SIG-M5 treated with dmso at 0.1 percent for 504 hours (cell line): ENCODE data around the gene ZBTB40.

Source experiments
- DNase-seq: peaks from one replicate; lab custom pipeline; 2025; ENCODE audit not compliant: unreplicated experiment; lab: John Stamatoyannopoulos, UW

The ZBTB40 gene

DNA sequence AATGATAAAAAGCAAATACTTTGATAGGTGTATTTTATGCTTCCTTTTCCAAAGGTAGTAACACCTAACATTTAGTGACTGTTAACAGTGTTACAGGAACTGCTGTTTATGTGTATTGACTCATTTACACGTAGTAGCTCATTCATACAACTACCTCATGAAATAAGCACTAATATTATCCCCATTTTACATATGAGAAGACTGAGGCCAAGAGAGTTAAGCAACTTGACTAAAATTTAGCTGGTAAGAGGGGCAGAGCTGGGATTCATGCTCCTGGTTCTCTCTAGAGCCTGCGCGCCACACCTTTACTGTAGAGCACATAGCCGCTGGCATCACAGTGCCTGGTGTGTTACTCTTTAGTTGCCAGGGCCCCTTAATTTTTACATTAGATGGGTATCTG is 11.3 kb downstream of the ZBTB40 start:
- no peak for DNase-seq

DNA sequence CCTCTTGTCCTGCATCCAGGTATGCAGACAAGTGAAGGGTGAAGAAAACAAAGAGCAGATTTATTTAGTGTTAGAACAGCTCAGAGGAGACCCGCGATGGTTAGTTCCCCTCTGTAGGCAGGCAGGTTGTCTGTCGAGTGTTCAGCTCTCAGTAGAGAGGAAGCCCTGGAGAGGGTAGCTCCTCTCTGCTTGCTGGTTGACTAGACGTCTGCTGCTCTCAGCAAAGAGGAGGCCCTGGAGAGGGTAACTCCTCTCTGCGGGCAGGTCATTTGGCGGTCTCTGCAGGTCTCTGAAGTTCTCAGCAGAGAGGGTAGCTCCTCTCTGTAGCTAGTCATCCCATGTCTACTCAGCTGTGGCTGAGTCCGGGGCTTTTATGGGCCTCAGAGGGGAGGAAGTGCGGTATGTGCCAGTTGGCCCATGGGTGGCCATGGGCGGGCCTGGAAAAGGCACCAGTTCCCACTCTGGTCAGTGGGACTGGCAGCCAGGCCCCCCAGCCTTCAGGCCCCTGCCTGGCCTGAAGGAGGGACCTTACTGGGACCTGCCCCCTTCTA is 13.4 kb downstream of the ZBTB40 start:
- no peak for DNase-seq

DNA sequence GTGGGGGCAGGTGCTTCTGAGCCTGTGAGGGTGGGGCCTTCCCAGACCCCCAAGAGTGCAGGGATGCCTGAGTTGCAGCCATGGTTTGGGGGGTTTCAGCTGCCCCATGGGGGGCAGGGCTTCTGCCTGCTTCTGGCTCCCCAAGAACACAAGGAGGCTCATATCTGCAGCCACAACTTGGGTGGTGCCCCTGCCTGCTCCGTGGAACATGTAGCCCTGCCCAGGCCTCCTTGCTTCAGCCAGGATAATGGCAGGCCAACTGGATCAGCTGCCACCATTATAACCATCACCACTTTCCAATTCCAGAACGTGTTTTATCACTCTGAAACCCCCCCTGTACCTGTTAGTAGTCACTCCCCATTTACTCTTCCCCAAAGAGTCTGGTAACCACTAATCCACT is 14.0 kb downstream of the ZBTB40 start:
- no peak for DNase-seq

DNA sequence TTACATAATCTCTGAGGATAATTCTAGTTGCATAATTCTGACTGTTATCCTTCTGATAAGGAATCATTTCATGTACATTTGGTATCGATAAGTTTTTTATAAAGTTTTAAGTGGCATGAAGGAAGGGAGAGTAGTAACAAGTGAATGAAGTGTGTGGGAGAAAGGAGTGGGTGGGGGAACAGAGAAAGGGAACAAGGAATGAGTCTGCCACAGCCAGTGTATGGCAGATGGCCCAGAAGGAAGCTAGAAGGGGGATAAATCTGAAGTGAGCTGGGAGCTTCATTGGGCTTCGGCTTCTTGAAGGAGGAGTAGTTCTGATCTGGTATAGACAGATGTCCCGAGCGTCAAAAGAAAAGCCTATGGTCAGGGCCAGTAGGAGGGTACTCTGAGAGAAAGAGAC is 18.6 kb downstream of the ZBTB40 start:
- no peak for DNase-seq

DNA sequence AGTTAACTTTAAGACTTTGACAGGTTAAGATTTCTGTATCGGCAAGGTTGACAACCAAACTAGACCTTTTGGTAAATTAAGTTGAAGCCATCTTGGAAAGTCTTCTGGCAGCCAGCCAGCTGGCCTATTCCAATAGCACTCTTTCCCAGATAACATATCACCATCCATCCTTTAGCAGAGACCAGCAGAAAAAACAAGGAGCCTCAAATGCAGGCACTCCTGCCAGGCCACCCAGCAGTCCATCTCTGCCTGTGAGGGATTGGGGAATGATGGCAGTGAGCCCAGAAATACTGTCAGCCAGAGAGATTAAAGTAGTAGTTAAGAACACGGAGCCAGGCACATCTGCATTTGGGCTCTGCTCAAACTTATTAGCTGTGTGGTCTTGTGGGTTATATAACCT is 19.4 kb downstream of the ZBTB40 start:
- no peak for DNase-seq

DNA sequence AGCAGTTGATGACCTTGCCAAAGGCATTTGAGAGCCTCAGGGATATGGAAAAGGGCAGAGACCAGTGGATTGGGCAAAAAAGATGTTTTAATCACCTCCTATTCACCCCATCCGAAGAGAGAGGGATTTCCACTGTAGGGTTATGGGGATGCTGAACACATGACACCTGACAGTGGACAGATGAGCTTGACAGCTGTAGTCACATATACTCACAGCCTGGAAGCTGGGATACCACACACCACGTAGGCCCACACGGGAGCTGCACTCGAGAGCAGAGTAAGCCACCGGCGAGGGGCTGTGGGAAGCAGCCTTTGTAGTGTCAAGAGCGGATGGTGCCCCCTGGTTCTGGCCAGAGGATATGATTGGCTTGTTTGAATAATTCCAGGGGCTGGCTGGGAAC is 20.0 kb downstream of the ZBTB40 start:
- no peak for DNase-seq

DNA sequence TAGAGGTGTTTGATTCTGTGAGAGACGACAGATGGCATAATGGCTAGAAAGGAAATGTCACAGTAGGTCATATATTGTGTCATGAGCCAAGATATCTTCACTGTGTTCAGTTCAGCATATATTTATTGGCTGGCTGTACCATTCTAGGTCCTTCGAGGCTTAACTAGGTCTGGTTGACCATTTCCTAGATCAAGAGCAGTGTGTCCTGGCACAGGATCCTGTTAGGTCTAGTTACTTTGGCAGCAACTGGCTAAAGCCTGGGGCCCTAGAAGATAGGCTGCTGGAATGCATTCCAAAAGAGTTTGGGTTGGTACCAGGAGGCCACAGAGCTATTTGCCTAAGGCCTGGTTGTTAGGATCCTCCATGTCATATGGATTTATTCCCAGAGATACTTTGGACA is 20.9 kb downstream of the ZBTB40 start:
- DNase-seq = no peak

DNA sequence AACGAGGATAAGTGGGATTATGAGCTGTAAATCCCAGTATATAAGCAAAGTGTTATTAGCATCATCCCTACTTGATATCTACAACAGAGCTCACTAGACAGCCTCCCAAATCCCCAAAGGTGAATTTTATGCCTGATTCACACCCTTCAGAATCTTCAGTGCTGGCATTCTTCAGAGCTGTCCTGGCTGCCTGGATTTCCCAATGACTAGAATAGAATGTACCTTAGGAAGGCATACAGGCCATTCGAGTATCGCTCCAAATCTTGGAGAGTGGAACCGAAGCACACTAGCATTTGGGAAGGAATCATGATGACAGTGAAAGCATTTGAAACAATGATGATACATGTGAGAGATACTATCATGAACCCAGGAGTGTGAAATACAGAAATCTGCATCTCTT is 22.3 kb downstream of the ZBTB40 start:
- no peak for DNase-seq

DNA sequence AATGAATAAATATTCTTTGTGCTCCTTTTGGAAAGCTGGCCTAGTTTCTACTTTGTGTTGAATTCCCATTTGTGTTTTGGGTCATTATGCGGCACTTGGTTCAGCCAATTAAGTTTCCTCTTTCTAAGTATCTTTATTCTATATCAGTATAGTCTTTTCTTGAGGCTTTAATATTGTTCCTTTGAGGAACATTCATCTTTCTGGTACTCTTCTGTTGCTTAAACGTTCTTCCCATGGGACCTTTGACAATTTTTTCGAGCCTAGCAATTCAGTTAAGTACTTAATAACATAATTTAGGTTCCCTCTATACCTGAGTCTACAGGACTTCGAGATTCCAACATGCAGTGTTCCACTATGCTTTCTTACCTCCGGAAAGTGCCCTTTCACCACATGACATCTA is 24.9 kb downstream of the ZBTB40 start:
- no peak for DNase-seq

DNA sequence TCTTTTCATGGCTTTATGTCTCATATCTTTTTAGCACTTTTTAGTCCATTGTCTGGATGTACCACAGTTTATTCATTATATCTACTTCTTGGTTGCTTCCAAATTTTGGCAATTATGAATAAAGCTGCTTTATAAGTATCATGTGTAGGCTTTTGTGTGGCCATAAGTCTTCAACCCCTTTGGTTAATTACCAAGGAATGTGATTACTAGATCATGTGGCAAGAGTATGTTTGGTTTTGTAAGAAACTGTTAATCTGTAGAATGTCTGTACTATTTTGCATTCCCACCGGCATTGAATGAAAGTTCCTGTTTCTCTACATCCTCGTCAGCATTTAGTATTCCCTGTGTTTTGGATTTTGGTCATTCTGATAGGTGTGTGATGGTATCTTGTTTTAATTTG is 31.5 kb downstream of the ZBTB40 start:
- DNase-seq = no peak

DNA sequence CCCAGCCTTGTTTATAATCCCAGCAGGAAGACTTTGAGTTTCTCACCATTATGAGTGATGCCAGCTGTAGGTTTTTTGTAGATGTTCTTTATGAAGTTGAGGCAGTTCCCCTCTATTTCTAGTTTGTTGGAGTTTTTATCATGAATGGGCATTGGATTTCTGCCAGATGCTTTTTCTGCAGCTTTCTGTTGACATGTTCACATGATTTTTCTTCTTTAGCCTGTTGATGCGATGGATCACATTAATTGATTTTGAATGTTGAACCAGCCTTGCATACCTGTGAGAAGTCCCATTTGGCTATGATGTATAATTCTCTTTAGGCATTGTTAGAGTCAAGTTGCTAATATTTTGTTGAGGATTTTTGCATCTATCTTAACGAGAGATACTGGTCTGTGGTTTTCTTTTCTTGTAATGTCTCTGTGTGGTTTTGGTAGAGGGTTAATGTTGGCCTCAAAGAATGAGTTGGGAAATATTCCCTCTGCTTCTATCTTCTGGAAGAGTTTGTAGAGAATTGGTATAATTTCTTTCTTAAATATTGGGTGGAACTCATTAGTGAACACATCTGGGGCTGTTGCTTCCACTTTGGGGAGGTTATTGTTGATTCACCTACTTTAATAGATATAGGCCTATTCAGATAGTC is 33.2 kb downstream of the ZBTB40 start:
- DNase-seq = peak; percentile 16

DNA sequence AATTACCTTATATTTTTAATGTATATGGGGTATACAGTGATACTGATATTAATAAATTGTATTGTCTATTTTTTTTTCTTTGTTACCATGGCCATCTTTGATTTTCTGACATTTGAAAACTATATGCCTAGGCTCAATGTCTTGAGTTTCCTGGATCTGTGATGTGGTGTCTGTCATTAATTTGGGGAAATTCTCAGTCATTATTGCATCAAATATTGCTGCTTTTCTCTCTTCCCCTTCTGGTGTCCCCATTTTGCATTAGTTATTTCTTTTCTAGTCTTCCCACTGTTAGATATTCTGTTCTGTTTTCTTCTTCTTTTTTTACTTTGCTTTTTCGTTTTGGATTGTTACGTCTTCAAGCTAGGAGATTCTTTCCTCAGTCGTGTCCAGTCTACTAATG is 33.8 kb downstream of the ZBTB40 start:
- no peak for DNase-seq

DNA sequence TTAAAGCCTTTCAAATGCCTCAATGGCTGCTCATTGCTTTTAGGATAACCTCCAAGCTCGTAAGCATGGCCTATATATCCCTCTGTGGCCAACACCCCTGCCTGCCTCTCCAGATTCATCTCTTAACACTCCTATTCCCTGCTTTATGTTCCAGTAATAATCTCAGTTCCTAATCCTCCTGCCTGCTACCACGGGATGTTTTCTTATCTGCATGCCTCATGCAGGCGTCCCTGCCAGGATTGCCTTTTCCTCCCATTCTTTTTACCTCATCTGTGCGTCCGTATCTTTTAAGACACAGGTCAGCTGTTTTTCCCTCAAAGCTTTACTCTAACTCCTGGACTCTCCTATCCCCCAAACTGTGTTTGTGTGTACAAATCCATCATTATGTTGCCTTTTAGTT is 36.1 kb downstream of the ZBTB40 start:
- no peak for DNase-seq

DNA sequence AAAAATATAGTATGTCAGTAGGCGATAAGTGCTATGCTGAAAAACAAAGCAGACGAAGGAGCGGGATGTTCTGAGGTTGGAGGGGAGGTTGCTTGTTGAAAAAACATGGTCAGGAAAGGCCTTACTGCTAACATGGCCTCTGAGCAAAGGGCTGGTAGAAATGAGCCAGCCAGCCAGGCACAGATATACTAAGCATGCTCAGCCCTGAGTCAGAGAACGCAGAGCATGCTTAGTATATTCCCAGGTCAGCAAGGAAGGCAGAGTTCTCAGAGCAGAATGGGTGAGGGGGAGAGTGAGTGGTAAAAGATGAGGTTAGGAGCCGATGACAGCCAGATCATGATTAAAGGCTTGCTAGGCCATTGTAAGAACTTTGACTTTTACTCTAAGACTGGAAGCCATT is 36.7 kb downstream of the ZBTB40 start:
- no peak for DNase-seq

DNA sequence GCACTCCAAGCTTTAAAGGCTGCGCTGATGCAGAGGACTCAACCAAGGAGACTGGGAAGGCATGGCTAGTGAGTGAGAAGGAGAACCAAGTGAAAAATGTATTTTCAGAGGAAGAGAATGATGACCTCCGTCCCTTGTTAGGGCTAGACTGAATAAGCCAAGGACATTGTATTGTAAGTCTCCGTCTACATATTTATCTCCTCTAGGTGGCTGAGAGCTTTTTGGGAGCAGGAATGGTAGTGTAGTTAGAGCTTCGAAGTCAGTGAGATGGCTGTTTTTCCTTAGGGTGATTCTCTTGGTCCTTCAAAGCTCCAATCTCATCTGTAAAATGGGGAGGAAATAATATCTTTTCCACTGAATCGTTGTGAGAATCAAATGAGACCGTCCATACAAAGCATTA is 37.6 kb downstream of the ZBTB40 start:
- no peak for DNase-seq

DNA sequence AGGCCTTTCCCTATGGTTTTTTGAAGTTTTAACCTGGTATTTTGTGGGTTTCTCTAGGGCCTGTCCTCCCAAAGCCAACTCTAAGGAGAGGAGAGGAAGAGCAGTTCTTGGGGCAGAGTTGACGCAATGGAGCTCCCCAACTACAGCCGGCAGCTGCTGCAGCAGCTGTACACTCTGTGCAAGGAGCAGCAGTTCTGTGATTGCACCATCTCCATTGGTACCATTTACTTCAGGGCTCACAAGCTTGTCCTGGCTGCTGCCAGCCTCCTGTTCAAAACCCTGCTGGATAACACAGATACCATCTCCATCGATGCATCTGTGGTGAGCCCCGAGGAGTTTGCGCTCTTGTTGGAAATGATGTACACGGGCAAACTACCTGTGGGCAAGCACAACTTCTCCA is 38.2 kb downstream of the ZBTB40 start:
- DNase-seq = peak; percentile 57

DNA sequence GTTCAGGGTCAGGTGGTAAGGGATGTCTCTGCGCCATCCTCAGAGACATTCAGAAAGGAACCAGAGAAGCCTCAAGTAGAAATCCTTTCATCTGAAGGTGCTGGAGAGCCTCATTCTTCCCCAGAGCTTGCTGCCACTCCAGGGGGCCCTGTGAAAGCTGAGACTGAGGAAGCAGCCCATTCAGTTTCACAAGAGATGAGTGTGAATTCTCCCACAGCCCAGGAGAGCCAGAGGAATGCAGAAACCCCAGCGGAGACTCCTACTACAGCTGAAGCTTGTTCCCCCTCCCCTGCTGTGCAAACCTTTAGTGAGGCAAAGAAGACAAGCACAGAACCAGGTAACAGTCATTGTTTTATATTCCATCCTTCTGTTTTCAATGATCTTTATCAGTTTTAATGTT is 38.7 kb downstream of the ZBTB40 start:
- DNase-seq = peak; percentile 31

DNA sequence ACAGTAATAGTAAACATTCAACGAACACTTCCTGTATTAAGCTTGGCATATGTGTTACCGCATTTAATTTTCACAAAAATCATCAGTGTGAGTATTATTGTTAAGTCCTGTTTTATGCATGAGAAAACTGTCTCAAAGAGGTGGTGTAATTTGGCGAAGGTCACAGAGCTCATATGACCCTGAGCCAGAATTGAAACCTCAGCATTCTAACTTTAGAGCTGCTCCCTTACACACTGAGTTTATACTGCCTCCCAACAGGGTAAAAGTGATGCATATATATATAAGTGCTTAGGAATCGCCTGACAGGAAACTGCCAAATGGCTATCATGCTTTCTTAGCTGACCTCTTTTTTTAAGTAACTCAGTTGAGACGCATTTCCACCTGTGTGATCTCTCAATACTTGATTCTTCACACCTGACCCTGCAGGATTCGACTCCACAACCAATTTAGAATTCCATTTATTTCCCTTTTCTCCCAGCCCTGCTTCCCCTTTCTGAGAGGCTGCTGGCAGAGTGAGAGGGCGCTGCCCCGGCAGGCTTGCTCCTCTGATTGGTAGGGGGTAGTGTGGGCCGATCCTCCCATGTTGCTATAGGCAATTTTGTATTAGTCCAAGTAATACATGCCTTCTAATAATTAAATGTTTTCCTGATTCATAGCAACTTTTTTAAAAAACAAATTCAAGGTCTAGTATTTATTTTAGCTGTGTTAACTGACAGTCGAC is 40.5 kb downstream of the ZBTB40 start:
- DNase-seq = no peak

DNA sequence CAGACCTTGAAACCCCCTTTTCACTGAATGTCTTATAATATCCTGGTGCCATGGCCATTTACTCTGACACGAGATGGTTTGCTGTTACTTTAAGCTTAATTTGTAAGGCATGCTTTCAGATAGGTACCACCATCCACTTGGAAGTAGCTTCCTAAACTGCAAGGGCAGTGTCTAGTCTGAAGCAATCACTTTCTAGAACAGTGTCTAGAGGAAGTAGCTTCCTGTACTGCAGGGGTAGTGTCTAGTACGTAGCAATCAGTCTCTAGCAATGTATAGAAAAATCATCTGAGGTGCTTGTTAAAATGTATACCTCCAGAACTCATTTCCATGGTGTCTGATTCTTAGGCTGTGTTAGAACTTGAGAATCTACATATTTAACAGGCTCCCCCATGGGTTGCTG is 42.5 kb downstream of the ZBTB40 start:
- DNase-seq = peak; percentile 29

DNA sequence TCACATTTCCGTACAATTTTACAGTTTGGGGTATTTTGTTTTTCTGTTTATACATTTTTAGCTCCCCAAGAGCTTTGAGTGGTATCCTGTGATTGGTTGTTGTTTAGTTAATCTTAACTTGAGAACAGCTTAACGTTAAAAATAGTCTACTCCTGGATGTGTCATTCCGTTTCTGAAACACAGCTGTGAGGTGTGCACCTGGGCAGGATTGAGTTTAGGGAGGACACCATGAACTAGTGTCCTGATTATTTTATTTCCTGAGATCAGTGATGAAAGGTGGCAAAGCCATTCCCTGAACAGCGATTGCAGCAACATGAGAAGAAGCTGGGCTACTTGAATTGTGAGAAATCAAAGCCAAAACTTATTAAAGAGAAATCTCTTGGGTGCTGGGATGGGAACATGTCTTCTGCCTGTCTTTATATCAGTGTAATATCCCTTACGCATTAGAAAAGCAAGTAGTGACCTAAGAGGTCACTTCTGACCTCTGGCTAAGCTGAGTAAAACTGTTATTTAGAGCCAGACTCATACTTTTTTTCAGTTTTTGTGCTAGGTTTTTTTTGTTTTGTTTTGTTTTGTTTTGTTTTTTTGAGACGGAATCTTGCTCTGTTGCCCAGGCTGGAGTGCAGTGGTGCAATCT is 43.4 kb downstream of the ZBTB40 start:
- DNase-seq = no peak

DNA sequence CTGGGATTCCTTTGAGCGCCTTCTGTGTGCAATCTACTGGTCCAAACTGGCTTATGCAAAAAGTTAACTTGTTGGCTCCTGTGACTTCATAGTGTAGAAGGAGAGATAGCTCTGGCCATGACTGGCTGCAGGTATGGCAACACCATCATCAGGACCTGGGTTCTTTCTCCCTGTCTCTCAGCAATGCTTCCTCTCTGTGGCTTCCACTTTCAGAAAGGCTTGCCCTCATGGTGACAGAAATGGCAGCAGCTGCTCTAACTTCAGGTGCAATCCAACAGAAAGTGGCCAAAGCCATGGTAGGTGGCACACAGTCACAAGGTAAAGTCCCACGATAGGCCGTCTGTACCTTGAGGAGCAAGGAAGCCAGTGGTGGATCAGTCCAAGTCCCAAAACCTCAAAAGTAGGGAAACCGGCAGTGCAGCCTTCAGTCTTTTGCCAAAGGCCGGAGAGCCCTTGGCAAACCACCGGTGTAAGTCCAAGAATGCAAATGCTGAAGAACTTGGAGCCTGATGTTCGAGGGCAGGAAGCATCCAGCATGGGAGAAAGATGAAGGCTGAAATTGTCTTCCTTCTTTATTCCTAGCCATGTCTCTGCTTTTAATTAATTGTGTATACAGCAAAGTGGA is 45.0 kb downstream of the ZBTB40 start:
- DNase-seq = no peak

DNA sequence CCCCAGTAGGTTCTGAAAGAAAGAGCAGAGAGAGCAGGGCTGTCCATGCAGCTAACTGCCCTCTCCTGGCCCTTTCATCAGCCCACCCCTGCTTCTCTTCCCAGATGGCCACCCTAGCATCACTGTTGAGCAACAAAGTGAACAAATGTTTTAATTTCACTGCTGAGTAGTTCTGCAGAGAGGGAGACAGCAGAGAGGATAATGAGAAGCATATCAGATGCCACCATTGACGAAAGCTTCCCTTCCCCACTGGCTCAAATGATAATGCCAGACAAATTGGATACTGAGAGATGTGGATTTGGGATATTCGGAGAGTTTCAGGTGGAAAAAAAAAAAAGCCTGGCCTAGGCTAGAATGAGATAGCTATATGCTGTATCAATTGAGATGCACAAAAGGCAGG is 46.8 kb downstream of the ZBTB40 start:
- DNase-seq = no peak
